Measurements from ENCODE around the gene C15orf62.

C15orf62 gene

GRCh38 chr15:40775007-40775406, 5.2 kb downstream of the C15orf62 start:
- intact Hi-C loops (cut with DNase I), result no loop called here
- peak in 1 of 10 donors; percentile 57 for DNase-seq

- intact Hi-C loops (cut with DNase I), result no loop called here
- DNase-seq, result peak in 2 of 10 donors; percentile 63 to 64
Measured at GRCh38 chr15:40775740-40776536, 6.2 kb downstream of the C15orf62 start.

DNA sequence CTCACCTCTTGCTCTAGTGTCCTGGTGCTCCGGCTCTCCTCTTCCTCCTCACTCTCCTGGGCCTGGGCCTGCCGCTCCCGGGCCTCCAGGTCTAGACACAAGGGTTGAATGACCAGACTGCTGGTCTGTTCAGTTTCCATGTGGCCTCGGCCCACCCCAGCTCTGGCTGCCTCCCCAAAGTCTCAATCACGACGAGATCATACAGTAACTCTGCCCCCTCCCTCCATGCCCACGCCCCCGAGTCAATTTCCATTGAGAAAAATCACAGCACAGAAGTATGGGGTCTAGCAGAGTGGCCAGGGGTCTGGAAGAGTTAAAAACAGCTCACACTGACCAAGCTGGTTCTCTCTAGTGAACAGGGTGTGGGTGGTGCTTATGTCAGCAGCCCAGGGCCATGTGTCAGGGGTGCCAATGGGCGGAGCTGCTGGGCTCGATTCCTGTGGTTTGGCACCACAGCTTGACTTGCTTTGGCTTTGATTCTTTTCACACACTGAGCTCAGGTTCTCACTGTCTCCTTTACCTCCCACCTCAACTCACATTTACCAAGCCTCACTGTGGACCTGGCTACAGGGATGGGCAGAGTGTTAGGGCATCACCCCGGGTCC, 6.9 kb downstream of the C15orf62 start:
- intact Hi-C loops (cut with DNase I), result no loop called here
- DNase-seq, result peak in 2 of 10 donors; percentile 58 to 68

- DNase-seq, result peak in 4 of 10 donors; percentile 19 to 89 (median 78)
- intact Hi-C loops (cut with DNase I), result no loop called here
Measured at GRCh38 chr15:40782609-40783227, 12.9 kb downstream of the C15orf62 start.

GRCh38 chr15:40785164-40785563, 15.4 kb downstream of the C15orf62 start:
- intact Hi-C loops (cut with DNase I), result no loop called here
- DNase-seq, result no peak

DNA sequence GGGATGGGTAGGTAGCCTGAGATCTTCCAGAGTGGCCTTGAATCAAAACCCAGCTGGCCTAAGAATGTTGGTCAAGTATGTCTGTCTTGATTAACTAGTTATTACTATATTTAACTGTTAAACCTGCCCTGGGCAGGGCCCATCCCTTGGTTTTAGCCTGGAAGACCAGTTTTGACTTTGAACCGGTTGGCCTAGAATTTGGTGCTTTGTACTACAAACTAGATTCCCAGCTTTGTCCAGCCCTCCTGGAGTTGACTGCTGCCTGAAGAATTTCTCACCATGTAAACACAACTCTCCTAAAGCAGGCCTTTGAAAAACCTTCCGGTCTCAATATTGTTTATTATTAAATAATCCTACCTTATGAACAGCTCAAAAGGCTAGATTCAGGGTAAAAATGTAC, 16.0 kb downstream of the C15orf62 start:
- DNase-seq, result peak in 1 of 10 donors; percentile 2
- intact Hi-C loops (cut with DNase I), result no loop called here

DNA sequence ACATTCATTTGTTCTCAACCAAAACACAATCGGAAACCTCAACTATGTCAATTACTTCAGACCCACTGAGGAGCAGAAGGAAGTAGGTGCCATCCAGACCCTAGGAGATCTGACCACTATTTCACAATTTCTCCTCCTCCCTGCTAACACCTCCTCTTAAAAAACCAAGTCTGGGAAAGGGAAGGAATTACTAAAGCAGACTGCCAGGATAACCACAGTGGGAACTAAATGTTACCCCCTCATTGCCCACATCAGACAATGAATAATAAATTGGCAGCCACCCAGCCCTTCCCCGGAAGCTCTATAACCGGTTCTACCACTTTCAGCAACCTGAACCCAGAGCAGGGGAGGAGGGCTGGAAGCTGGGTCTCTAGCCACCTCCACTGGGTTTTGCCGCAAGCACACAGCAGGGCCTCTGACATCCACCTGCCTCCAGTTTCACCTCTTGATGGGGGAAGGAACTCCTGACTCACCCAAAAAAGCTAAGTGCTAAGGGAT, 17.6 kb downstream of the C15orf62 start:
- intact Hi-C loops (cut with DNase I), result no loop called here
- DNase-seq, result peak in 1 of 10 donors; percentile 25

- peak in 2 of 10 donors; percentile 56 to 80 for DNase-seq
- intact Hi-C loops (cut with DNase I), result no loop called here
Measured at GRCh38 chr15:40787991-40788390, 18.2 kb downstream of the C15orf62 start.

DNA sequence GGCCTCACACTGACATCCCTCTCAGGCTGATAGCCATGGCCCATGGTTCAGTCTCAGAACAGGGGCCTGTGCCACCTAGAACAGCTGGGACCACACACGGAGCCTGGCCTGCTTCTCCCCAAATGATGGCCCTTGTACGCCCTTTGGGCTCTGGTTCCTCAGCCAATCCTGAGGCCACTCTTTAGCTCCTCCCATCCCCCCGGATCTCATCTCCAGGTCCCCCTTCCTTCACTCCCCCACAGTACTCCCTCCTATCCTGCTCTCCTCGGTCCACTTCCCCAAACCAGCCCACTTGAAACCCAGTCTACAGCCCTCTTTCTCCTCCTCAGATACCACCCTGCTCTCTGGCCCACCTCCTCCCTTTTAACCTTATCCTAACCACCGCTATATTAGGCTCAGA, 19.3 kb downstream of the C15orf62 start:
- intact Hi-C loops (cut with DNase I), result no loop called here
- DNase-seq, result peak in 1 of 10 donors; percentile 46

- intact Hi-C loops (cut with DNase I), result no loop called here
- DNase-seq, result peak in 2 of 10 donors; percentile 8 to 16
Measured at GRCh38 chr15:40789999-40790398, 20.2 kb downstream of the C15orf62 start.

GRCh38 chr15:40790718-40791117, 20.9 kb downstream of the C15orf62 start:
- intact Hi-C loops (cut with DNase I), result no loop called here
- peak in 3 of 10 donors; percentile 5 to 7 (median 7) for DNase-seq

DNA sequence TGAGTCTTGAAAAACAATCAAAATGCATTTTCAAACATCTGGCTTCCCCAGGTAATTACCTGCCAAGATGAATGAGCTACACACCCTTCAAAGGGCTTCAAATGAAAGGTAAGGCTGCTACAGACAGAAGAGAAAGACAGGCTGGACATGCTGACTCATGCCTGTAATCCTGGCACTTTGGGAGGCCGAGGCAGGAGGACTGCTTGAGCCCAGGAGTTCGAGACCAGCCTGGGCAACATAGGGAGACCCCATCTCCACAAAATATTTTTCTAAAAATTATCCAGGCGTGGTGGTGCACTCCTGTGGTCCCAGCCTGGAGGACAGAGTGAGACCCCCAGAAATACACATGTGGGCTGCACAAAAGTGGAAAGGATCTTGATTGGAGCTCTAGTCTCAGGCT, 22.6 kb downstream of the C15orf62 start:
- DNase-seq, result peak in 2 of 10 donors; percentile 16 to 62
- intact Hi-C loops (cut with DNase I), result no loop called here

- DNase-seq, result peak in 4 of 10 donors; percentile 17 to 70 (median 36)
- intact Hi-C loops (cut with DNase I), result no loop called here
Measured at GRCh38 chr15:40793216-40793989, 23.6 kb downstream of the C15orf62 start.

DNA sequence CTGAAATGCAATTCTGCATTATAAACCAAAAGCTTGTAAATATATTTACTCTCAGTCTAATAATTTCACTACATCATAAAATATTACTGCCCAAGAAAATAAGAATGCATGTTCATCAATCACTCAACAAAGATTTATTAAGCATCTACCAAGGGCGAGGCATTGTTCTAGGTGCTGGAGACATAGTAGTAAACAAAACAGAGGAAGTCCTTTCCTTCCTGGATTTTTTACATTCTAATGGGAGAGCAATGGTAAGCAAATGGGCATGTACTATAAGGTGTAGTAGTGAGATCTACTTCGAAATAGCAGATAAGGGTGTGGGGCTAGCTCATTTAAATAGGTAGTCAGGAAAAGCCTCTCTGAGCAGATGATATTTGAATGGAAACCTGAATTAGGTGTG, 26.3 kb downstream of the C15orf62 start:
- intact Hi-C loops (cut with DNase I), result no loop called here
- DNase-seq, result no peak

DNA sequence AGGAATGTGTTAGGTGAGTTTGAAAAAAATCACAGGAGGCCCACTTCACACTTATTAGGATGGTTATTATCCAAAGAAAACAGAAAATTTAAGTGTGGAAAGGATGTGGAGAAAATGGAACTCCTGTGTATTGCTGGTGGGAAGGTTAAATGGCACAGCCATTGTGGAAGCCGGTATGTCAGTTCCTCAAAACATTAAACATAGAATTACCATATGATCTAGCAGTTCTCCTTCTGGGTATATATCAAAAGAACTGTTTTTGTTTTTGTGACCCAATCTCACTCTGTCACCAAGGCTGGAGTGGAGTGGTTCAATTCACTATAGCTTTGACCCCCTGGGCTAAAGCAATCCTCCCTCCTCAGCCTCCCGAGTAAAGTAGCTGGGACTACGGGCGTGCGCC, 26.7 kb downstream of the C15orf62 start:
- intact Hi-C loops (cut with DNase I), result no loop called here
- peak in 1 of 10 donors; percentile 16 for DNase-seq

- intact Hi-C loops (cut with DNase I), result no loop called here
- DNase-seq, result no peak
Measured at GRCh38 chr15:40799523-40799922, 29.7 kb downstream of the C15orf62 start.

GRCh38 chr15:40803076-40803475, 33.3 kb downstream of the C15orf62 start:
- DNase-seq, result no peak
- intact Hi-C loops (cut with DNase I), result no loop called here

DNA sequence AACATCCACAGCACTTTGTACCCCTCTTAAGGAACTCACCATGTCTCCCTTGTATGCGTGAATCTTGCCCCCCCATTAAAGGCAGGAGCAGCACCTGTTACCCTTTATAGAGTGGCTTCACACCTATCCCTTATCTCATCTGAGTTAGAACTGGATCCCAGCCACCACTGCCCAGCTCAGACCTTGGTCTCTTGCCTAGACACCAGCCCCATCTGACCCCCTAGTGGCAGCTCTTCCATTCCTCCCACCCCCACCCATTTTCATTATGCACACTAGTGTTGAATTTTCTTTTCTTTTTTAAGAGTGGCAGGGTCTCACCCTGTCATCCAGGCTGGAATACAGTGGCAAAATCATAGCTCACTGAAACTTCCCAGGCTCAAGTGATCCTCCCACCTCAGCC, 33.9 kb downstream of the C15orf62 start:
- intact Hi-C loops (cut with DNase I), result no loop called here
- peak in 1 of 10 donors; percentile 6 for DNase-seq

GRCh38 chr15:40806672-40807027, 36.9 kb downstream of the C15orf62 start:
- DNase-seq, result no peak
- intact Hi-C loops (cut with DNase I), result loop anchor here (1.0 to 5.0 kb wide), 4 partner anchors 51 to 219 kb away; partner anchors contain the start of genes RMDN3 and VPS18
